Left renal pelvis (tissue), 4 donors: Measurements from ENCODE around the gene VAMP5. TPM values are rescaled to one million over a fixed set of nuclear protein-coding genes. Genes with fewer than 3 reads are reported as not detected.
"Not testable (repeated sequence)": the region's sequence is repeated elsewhere in the genome, so short reads cannot be mapped to it uniquely, and the experiment has no call there.

Source experiments
- DNase-seq, 4 donors: peaks; one replicate each; pipeline ENCODE4 v3.0.0-alpha.2; 2013; ENCODE audit warnings: low read depth in 4 of 4, low spot score in 3 of 4
- polyA plus RNA-seq, 4 donors: library from polyadenylated mRNA; unstranded; fragments of 120-200 nt; gene quantifications; one replicate each; pipeline ENCODE4 v1.2.1, GENCODE V29; 2013; ENCODE audit not compliant: insufficient read length in 4 of 4

VAMP5 gene
- polyA plus RNA-seq, 4 donors: 21.7 to 41.4 (median 35.7) TPM

DNA sequence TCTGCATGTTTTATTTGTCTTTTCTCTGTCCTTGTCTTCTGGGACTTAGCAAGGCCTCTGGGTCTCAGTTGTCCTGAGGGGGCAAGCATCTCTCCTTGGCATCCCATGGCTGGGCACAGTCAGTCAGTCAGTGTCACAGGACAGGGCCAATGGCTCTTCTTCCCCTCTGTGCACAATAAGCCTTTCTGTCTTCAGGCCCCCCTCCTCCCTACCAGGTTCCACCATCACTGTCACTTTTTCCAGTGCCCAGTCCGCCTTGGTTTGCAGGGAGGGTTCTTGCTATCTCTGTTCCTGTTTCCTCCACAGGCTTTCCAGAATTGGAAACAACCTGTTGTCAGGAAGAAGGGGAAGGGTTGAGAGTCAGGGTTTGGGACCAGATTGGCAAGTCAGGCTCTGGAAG, 1.7 kb upstream of the VAMP5 start:
- DNase-seq: no peak

DNA sequence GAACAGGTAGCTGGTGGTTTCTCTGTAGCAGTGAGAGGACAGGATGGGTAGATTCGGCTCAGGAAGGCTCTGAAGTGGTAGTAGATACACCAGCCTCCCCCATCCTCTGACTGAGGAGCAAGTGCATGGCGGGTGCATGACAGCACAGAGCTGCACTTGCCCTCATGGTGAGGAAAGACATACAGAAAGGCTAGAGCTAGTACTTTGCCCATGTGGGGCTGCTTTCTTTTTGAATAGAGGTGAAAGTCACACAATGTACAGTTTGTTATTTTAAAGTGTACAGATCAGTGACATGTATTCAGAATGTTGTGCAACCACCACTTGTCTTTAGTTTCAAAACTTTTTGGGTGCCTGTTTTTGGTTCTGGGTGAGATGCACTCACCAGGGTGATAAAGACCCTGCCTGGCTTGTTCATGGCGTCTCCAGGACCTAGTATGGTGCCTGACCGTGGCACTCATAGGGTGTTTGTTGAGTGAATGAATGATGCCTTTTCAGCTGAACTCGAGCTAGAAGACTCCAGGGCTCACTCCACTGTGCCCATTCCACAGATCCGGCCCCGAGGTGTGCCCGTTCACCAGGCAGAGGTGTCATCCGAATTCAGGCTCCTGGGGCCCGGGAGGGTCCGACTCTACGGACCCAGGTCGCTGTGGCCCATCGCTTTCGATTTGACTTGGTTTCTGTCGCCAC, 421 bp upstream of the VAMP5 start:
- DNase-seq: no peak

DNA sequence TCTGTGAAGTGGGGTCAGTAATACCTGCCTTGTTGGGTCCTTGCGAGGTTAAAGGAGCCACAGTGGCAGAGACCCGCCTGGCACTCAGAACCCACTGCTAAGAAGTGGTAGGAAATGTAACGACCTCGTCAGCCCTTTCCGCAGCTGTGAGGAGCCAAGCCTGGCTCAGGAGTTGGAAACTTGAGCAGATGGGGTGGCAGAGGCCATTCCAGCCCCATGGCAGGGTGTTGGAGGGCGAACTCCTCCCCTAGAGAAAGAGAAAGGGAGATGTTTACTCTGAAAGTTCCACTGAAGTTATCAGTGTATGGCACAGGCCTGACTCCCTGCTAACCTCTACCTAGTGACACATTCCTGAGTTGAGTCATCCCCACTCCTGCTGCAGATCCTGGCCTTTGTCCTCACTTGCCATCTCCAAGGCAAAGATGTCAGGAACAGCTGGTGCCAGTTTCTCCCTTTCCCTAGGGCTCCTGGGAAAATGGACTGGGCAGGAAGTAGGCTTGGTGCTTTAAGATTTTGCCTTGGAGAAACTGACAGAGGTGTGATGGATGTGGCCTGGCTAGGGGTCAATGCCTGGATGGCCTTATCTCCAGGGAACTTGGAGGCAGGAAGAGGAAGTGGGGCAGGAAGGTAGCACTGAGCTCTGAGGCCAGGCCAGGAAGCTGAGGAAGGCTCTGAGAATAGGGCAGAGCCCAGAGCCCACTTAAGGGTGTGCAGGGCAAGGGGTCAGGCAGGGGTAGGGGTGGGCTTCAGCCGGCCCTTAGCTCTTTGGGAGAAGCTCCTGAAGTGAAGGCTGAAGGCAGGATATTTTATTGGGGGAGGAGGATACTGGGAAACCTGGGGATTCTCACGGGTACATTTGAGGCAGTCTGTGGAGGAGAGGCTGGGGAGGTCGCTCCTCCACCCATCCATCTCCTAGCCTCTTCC, 888 bp downstream of the VAMP5 start:
- peak in 1 of 4 donors; percentile 59 for DNase-seq

DNA sequence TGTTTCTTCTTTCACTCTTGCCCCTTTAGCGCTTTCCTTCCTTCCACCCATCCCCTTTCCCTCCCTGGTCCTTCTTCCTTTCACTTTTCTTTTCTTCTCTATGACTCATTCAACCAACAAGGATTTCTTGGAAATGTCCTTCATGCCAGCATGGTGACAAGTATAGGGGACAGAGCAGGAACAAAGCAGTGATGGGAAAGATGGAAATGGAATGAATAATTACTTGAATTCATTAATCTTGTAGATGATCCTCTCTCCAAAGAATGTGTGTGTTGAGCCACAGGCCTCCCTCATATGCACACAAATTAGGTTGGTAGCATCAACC, 1.5 kb downstream of the VAMP5 start:
- no peak for DNase-seq

DNA sequence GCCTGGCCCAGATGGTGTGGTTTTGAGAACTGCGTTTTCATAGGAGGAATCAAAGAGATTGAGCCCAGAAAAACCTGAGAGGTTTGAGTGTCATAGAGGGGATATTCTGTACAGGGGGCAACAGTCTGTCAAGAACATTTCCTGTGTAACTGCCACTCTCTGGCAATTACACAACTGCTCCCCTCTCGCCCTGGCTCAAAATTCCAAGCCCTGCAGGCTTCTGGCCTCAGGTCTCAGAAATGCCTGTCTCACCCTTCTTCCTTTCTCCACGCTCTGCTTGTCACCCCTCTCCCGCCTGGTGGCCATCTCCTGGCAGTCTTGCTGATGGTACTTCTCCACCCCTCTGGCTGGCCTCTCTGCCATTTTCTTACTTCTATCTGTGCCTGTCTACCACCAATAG, 4.0 kb downstream of the VAMP5 start:
- no peak for DNase-seq

DNA sequence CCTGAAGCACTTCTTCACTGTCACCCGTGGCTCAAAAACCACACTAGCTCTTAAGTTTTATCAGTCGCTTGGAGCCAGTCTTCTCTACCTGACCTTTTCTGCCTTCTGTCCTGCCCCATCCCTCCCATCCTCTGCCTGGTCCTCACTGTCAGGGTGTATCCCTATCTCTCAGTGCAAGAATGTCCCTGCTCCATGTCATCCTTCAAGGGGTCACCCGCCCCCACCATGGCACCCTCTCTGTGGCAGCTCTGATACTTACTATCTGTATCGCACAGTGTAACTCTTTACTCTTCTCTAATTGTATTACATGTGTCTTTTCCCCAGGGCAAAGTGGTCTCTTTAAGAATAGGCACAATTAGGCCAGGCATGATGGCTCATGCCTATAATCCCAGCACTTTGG, 4.4 kb downstream of the VAMP5 start:
- DNase-seq: no peak

DNA sequence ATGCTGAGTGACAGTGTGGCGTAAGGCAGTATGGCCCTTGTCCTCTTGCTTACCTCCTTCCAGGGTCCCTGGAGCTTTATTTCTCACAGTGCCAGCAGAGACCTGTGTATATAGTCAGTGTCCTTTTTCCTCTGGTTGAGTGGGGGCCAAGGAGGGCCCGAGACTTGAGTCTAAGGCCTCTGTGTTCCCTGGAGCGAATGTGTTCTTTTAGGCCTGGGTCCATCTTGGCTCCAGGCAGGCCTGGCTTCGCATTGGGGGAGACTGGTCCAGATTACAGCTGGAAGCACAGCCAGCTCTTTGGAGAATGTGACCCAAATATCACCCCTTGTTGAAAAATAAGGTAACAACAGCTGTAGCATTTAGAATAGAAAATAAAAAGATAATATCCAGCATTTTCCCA, 5.0 kb downstream of the VAMP5 start:
- no peak for DNase-seq

DNA sequence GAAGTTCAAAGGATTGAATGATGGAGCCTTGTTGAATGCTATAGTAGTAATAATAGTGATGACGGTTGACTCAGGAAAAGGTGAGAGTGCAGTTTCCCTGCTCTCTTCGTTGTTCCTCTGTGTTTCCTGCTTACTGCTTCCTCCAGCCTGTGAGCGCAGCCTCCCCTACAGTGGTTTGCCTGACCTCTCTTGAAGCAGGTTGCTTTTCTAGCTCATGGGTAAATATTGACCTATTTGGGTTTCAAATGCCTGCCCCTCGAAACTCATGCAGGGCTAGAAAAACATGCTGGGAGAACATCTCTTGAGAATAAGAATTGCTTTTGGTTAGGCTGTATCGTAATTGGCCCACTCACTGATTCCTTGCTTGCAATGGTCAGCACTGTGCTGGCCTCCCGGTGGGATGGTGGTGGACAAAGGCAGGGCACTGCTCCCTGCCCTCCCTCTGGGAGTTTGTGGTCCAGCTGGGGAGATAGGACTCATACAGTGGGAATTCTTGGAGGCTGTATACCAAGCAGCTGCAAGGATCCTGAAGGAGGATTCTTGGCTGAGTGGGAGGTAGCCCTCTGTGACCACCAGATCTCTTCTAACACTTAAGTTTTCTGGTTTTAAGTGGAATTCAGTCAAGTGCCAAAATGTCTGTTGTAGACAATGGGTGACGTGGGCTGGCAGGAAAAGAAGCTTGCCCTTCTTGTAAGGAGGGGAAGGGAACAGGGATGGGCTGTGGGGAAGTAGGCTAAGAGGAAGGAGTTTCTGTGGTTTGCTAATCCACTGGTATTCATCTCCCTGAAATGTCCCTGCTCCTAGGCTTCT, 6.0 kb downstream of the VAMP5 start:
- DNase-seq: no peak

DNA sequence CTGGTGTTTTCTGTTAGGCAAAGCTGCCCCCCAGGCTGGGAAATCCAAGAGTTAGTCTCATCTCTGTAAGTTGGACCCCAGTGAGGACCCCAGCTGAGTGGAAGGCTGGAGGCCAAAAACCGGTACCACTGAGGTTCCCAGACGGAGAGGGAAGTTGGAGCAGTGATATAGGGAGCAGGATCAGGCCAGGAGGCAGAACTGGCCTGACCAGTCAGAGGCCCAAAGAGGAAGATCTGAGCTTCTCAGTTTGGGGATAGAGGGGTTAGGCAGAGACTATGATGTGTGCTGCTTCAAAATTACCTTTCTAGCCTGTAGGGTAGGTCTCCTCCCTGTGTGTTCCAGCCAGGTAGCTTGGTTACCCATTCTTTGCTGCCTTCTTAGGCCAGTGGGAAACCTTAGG, 6.7 kb downstream of the VAMP5 start:
- DNase-seq: no peak

DNA sequence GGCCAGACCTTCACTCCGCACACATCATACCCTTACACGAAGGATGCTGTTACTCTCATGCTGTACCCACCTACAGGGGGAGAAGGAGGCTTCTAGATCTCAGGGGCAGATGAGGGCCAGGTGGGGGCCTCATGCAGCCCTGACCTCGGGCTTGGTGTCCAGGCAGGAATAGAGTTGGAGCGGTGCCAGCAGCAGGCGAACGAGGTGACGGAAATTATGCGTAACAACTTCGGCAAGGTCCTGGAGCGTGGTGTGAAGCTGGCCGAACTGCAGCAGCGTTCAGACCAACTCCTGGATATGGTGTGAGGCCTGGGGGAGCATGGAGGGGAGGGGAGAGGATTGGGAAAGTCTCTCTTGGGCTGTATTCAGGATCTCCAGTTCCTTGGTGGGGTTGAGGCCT, 7.3 kb downstream of the VAMP5 start:
- DNase-seq: no peak

DNA sequence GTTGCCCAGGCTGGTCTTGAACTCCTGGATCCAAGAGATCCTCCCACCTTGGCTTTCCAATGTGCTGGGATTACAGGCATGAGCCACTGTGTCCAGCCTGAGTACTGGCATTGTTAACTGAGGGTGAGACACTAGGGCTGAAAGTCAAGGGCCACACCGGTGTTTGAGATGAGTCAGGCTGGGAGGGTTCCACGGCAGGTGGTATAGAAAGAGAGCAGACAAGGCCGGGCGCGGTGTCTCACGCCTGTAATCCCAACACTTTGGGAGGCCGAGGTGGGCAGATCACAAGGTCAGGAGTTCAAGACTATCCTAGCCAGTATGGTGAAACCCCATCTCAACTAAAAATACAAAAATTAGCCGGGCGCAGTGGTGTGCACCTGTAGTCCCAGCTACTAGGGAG, 8.1 kb downstream of the VAMP5 start:
- DNase-seq: not testable (repeated sequence)

DNA sequence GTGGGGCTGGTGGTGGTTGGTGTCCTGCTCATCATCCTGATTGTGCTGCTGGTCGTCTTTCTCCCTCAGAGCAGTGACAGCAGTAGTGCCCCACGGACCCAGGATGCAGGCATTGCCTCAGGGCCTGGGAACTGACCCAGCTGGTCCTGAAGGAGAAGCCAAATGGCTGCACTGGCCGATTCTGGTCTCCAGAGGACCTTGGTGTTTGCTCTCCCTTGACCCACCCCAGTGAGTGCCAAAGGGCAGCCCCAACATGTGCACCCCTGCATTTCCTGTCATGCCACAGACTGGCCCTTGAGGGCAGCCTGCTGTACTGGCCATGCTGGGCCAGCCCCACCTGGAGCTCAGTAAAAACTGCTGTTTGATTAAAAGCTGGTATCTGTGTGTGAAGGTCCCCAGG, 8.8 kb downstream of the VAMP5 start:
- no peak for DNase-seq

DNA sequence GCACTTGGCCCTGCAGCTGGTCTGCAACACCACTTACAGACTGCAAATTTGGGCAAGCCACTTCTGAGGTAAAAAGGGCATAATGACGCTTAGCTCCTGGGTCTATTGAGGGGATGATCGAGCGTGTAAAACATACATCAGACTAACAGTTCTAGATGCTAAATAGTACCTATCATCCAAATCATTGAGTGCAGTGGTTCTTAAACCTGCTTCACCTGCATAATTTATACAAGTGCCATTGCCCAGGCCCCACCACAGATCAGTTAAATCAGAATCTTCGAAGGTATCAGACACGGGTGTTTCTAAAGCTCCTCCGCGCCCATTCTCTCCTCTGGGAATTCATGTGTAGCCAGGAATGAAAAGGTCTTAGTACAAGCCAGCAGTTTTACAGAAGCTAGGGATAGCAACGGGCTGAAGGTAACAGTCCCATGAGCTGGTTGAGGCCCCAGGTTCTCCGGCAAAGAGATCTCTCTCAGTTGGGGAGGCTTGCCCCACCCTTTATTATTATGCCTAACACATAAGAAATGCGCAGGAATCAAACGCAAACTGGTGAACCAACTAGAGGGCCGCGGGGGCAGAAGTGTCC, 10.6 kb downstream of the VAMP5 start:
- no peak for DNase-seq

DNA sequence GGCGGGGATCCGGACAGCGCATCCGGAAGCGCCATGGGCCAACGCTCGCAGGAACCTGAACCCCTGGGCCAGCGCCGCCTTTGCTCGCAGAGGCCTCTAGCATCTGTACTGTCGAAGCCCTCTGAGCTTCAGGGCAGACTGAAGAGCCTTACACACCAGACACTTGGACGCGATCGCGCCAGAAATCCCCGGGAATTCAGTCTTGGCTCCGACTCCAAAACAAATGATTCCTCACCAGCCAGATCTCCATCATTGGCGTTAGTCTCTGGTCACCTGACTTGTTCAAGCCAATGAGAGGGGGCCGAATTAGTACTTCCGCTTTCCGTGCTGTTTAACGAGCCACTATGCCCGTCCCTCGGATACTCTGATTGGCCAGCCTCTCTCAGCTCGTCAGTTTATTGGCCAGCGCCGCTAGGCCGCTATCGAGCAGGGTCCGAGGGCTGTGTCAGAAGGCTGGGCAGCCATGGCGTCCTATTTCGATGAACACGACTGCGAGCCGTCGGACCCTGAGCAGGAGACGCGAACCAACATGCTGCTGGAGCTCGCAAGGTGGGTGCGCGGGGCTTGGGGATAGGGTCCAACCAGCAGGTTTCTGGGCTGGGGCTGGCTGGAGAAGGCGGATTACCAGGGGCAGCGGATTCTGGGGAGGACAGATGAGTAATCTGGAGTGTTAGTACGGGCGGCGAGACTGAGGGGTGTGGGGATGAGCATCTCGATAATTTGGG, 11.2 kb downstream of the VAMP5 start, which contains the start of gene RNF181:
Gene RNF181 (plus strand): TSS at position 445 of the 725 bp plus-strand sequence. CDS start 19 bp downstream, at position 464.
- peak; percentile 87 to 96 (median 90) for DNase-seq

DNA sequence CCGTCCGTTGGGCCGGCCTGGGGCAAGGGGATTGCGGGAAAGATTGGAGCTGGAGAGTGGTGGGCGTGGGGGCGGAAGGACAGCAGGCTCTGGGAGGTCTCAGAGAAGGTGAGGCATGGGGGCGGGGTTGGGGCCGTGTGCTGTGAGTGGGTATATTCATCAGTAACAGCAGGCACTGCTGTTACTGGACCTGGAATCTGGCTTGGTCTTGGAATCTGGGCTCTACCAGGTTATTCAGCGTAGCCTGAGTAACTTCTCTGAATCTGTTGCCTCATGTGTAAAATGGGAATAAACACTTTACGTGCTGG, 11.7 kb downstream of the VAMP5 start:
- DNase-seq: no peak

DNA sequence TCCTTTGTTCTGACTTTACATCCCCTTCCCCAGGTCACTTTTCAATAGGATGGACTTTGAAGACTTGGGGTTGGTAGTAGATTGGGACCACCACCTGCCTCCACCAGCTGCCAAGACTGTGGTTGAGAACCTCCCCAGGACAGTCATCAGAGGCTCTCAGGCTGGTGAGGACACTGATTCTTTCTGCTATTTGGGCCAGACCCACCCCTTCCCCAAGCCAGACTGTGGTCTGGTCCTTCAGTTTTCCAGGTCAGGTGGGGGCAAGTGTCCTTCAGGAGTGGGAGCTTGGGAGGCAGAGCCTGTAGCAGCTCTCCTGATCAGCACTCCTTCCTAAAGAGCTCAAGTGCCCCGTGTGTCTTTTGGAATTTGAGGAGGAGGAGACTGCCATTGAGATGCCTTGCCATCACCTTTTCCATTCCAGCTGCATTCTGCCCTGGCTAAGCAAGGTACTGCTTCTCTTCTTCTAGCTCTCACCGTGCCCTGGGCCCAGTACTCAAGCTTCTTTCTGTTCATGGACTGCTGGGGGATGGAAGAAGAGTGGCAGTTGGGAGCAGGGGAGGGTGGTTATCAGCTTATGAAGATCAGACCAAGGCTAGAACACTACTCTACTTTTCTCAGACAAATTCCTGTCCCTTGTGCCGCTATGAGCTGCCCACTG, 12.4 kb downstream of the VAMP5 start:
- no peak for DNase-seq

DNA sequence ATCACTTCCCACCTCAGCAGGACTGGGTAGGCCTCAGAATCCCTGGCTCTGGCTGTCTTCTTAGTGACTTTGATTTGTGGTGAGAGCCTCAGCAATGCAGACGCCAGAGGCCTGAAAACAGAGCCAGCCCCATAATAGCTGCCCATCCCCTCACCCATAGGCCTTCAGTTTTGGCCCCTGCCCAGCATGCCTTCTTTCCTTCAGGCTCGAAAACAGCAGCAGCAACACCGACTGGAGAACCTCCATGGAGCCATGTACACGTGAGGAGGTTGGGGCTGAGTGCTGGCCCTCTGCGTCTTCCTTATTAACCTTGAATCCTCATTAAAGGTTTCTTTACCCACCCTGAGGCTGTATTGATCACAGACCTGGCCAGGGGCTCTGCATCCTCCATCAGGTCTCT, 13.0 kb downstream of the VAMP5 start:
- DNase-seq: no peak

DNA sequence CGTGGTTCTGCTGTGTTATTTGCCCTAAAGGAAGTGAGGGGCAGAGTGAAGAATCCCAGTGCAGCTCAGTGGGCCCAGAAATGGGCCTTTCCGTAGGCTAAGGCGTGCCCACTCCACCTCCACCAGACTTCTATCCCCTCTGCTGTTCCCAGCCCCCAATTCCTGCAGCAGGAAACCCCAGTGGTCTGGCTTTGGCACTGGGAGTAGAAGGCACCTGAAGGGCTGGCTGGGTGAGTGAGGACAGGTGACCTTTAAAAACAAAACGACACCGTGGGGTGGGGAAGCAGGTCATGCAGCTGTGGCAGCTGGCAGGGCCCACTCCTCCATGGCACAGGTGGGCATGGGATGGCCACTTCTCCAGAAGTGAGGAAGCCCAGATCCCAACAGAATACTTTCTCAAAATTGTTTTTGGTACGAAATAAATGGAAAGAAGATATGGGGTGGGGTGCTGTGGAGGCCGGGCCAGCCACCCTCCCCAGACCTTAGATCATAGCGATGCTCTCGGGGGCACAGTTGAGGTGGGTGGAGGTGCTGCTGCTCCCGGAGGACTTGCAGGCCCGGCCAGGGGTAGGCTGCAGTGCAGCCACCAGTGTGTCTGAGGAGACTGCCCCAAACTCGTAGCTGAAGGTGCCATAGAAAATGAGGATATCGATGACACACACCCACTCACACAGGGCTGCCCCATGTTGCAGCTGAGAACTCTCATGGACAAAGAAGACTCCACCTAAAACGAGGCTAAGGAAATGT, 14.5 kb downstream of the VAMP5 start:
- no peak for DNase-seq
